HG03520 (cell line): ENCODE measurements around the gene SH3RF3.
"Not testable (repeated sequence)": the region's sequence is repeated elsewhere in the genome, so short reads cannot be mapped to it uniquely, and the experiment has no call there.

Experiments used
- ATAC-seq: cut with Tn5 transposase; IDR thresholded peaks from one replicate; pipeline ENCODE4 v1.9.1; 2021; ENCODE audit warnings: mild to moderate bottlenecking, moderate library complexity; ENCODE audit not compliant: unreplicated experiment

Gene SH3RF3

GRCh38 chr2:109530712-109531111 is 401.7 kb downstream of the SH3RF3 start:
- no peak for ATAC-seq

- no peak for ATAC-seq
Measured at GRCh38 chr2:109531221-109531620, 402.2 kb downstream of the SH3RF3 start.

- no peak for ATAC-seq
Measured at GRCh38 chr2:109531896-109532727, 403.1 kb downstream of the SH3RF3 start.

- no peak for ATAC-seq
Measured at GRCh38 chr2:109532728-109533076, 403.7 kb downstream of the SH3RF3 start.

GRCh38 chr2:109533823-109534222 is 404.8 kb downstream of the SH3RF3 start:
- no peak for ATAC-seq

GRCh38 chr2:109535217-109535946 is 406.4 kb downstream of the SH3RF3 start:
- ATAC-seq: no peak

- ATAC-seq: not testable (repeated sequence)
Measured at GRCh38 chr2:109536556-109536955, 407.6 kb downstream of the SH3RF3 start.

GRCh38 chr2:109537565-109538222 is 408.7 kb downstream of the SH3RF3 start:
- no peak for ATAC-seq

GRCh38 chr2:109538546-109538945 is 409.5 kb downstream of the SH3RF3 start:
- ATAC-seq: no peak

- no peak for ATAC-seq
Measured at GRCh38 chr2:109542384-109542783, 413.4 kb downstream of the SH3RF3 start.

- peak; percentile 65 for ATAC-seq
Measured at GRCh38 chr2:109545828-109546713, 417.1 kb downstream of the SH3RF3 start.

GRCh38 chr2:109547280-109547679 is 418.3 kb downstream of the SH3RF3 start:
- no peak for ATAC-seq

GRCh38 chr2:109549016-109549590 is 420.1 kb downstream of the SH3RF3 start:
- no peak for ATAC-seq
